ENCODE data around the gene JUND.
A peak's percentile ranks its signal among the peaks of the same experiment; 100 is the strongest.

Gene JUND

DNA sequence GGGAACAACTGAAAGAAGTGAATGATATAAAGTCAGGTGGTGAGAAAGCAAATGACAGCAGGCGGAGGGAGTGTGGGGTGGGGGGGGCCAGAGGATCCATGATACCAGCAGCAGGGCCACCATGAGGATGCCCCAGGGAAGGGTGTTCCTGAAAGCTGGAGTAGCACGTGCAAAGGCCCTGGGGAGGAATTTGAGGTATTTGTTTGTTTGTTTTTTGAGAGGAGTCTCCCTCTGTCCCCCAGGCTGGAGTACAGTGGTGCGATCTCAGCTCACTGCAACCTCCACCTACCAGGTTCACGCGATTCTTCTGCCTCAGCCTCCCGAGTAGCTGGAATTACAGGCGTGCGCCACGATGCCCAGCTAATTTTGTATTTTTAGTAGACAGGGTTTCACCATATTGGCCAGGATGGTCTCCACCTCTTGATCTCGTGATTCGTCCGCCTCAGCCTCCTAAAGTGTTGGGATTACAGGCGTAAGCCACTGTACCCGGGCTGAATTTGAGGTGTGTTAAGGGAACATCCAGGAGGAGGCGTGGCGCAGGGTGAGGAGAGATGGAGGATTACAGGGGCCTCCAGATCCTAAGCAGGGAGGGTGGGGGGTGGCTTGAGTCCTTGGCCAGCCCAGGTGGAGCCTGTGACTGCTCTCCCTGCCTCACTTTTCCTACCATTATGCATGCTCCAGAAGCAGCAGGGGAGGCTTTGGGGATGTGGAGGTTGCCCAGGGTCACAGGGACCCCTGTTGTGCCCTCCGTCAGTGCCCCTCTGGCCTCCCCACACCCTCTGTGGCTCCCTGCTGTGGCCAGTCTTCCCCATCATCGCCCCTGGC, 12.4 kb upstream of the JUND start:
- DNase-seq (ENCODE audit: low read depth, low spot score) = no peak
- Histone ChIP-seq H3K4me3 (ENCODE audit: insufficient read length, low read depth) (peak overlapping the region; percentile 17), H3K9ac (ENCODE audit: insufficient read length, low read depth) (peak overlapping the region; percentile 46), H3K36me3 (ENCODE audit: insufficient read depth, insufficient read length, low read length) (no peaks in the 10 kb centered on the region), H3K4me1 (ENCODE audit: insufficient read depth, insufficient read length) (peaks cover 20% of the 10 kb centered on the region), H3K9me3 (ENCODE audit: insufficient read depth, low read length) (no peaks in the 10 kb centered on the region), H3K27me3 (ENCODE audit: insufficient read depth, insufficient read length) (no peaks in the 10 kb centered on the region)
- TF ChIP-seq SUZ12 (IDR thresholded peaks at IDR 0.05; ENCODE audit: extremely low read depth, insufficient read depth, insufficient read length) (no peak), ZNF274 (IDR thresholded peaks at IDR 0.05; ENCODE audit: low read depth, low read length) (no peak), YY1 (IDR thresholded peaks at IDR 0.05; ENCODE audit: insufficient read depth, insufficient read length) (no peak)

DNA sequence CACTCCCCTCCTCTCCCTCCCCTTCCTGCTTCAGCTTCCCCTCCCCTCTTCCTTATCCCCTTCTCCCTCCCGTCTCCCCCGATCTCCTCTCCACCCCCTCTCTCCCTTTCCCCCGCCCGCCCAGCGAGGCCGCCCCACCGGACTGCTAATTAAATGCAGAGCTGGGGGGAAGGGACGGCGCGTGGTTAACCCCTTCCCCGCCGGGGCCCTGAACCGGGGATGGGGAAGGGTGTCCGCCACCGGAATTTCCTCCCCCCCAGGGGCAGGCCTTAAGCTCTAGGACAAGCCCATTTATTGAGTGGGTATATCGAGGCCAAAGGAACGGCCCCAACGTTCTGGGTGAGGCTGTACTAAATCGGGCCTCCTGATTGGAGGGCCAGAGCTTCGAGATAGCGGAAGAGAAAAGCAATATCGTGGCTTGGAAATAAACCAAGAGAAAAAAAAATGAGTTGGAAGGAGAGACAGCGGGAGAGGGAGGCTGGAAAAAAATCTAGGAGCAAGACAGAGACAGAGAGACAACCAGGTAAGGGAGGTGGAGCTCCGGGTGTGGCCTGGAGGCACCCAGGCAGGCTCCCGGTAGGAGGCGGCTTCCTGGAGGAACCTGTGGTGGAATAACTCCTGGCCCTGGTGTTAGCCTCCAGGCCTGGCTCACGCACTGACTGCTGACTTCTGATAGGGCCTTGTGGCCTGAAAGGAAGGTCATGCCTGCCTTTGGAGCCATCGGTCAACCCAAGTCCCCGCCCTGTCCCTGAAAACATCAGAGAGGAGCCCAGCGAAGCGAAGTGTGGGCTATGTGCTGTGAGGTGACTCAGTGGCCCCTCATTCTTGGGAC, 11.6 kb upstream of the JUND start:
- H3K27me3 ChIP-seq (ENCODE audit: insufficient read depth, insufficient read length) = no peaks in the 10 kb centered on the region
- no peak for TF ChIP-seq SUZ12 (IDR thresholded peaks at IDR 0.05; ENCODE audit: extremely low read depth, insufficient read depth, insufficient read length)
- TF ChIP-seq YY1 (IDR thresholded peaks at IDR 0.05; ENCODE audit: insufficient read depth, insufficient read length) = no peak
- no peak for TF ChIP-seq ZNF274 (IDR thresholded peaks at IDR 0.05; ENCODE audit: low read depth, low read length)
- no peaks in the 10 kb centered on the region for H3K9me3 ChIP-seq (ENCODE audit: insufficient read depth, low read length)
- H3K36me3 ChIP-seq (ENCODE audit: insufficient read depth, insufficient read length, low read length) = no peaks in the 10 kb centered on the region
- DNase-seq (ENCODE audit: low read depth, low spot score) = peak; percentile 91
- peak overlapping the region; percentile 81 for H3K4me3 ChIP-seq (ENCODE audit: insufficient read length, low read depth)
- H3K4me1 ChIP-seq (ENCODE audit: insufficient read depth, insufficient read length) = peaks cover 26% of the 10 kb centered on the region
- peak overlapping the region; percentile 92 for H3K9ac ChIP-seq (ENCODE audit: insufficient read length, low read depth)

DNA sequence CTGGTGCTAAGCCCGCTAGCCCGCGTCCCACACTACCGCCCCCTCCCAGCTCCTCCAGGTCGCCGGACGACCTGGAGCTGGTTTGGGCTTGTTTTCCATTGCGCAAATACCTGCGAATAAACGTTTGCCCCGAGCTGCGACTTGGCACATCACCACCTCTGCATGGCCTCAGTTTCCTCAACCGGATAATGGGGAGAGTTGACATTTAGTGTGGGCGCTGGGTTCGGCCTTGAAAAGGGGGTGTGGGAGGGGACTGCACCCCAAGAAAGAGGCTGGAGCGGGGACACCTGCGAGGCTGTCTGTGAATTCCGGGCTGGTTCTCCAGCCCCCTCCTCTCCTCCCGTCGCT, 11.0 kb upstream of the JUND start:
- DNase-seq (ENCODE audit: low read depth, low spot score) = no peak
- Histone ChIP-seq H3K36me3 (ENCODE audit: insufficient read depth, insufficient read length, low read length) (no peaks in the 10 kb centered on the region), H3K27me3 (ENCODE audit: insufficient read depth, insufficient read length) (no peaks in the 10 kb centered on the region), H3K4me1 (ENCODE audit: insufficient read depth, insufficient read length) (peaks cover 26% of the 10 kb centered on the region), H3K9me3 (ENCODE audit: insufficient read depth, low read length) (no peaks in the 10 kb centered on the region), H3K9ac (ENCODE audit: insufficient read length, low read depth) (peak overlapping the region; percentile 92), H3K4me3 (ENCODE audit: insufficient read length, low read depth) (peak overlapping the region; percentile 81)
- no peak for TF ChIP-seq SUZ12 (IDR thresholded peaks at IDR 0.05; ENCODE audit: extremely low read depth, insufficient read depth, insufficient read length)
- TF ChIP-seq ZNF274 (IDR thresholded peaks at IDR 0.05; ENCODE audit: low read depth, low read length) = no peak
- no peak for TF ChIP-seq YY1 (IDR thresholded peaks at IDR 0.05; ENCODE audit: insufficient read depth, insufficient read length)

DNA sequence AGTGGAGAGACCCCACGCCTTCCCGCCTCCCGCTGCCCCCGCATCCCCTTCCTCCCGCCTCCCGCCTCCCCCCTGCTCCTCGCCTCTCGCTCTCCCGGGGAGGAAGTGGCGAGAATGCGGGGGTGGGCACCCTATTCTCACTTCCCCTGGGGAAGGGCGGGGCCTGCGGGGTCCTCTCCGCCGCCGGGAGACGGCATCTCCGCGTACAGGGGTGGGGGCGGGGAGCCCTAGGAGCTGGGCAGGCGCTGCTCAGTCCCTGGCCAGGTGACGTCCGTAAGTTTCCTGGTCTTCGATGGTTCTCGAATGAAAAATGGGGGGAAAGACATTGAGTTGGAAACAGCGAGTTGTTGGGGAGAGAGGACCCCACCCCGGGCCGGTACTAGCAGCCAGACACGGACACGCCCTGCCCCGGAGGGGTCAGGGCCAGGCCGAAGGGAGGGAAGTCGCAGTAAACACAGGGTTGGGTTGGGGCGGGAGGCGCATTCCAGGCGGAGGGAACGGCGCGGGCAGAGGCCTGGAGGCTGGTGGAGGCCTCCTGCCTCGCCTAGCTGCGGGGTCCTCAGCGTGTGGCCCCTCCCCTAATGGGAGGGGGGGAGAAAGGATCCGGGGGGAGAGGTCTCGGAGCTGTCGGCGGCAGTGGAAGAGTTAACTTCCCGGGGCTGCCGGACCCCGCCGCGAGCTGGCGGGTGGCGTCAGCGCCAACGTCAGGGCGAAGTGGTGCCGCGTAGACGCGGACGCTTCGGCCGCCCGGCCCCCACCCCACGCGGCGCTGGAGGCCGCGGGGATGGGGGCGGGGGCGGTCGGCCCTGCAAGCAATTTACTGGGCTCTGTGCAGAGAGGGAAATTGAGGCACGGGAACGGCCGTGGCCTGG, 10.4 kb upstream of the JUND start:
- peaks cover 30% of the 10 kb centered on the region for H3K4me1 ChIP-seq (ENCODE audit: insufficient read depth, insufficient read length)

DNA sequence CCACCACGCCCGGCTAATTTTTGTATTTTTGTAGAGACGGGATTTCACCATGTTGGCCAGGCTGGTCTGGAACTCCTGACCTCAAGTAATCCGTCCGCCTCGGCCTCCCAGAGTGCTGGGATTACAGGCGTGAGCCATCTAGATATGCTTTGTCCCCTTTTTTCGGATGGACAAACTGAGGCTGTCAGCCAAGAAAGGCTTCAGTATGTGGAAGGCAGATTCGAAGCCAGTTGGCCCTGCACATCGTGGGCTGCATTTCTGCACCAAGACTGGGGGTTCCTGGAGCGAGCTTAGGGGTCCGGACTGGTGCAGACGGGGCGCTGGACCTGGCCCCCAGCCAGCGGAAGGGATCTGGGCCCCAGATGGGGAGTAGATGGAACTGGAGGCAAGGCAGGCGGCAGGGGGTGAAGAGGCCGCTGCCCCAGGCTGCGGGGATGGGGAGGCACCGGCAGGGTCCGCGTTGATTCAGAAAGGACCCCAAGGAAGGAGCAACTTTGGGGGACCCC, 9.7 kb upstream of the JUND start:
- peaks cover 32% of the 10 kb centered on the region for H3K4me1 ChIP-seq (ENCODE audit: insufficient read depth, insufficient read length)
- no peaks in the 10 kb centered on the region for H3K27me3 ChIP-seq (ENCODE audit: insufficient read depth, insufficient read length)
- DNase-seq (ENCODE audit: low read depth, low spot score) = no peak
- H3K9ac ChIP-seq (ENCODE audit: insufficient read length, low read depth) = peak overlapping the region; percentile 92
- peak overlapping the region; percentile 81 for H3K4me3 ChIP-seq (ENCODE audit: insufficient read length, low read depth)
- TF ChIP-seq ZNF274 (IDR thresholded peaks at IDR 0.05; ENCODE audit: low read depth, low read length) (no peak), SUZ12 (IDR thresholded peaks at IDR 0.05; ENCODE audit: extremely low read depth, insufficient read depth, insufficient read length) (no peak), YY1 (IDR thresholded peaks at IDR 0.05; ENCODE audit: insufficient read depth, insufficient read length) (no peak)
- H3K36me3 ChIP-seq (ENCODE audit: insufficient read depth, insufficient read length, low read length) = no peaks in the 10 kb centered on the region
- no peaks in the 10 kb centered on the region for H3K9me3 ChIP-seq (ENCODE audit: insufficient read depth, low read length)

More for the DNA sequence above, 10.4 kb upstream of the JUND start:
- H3K36me3 ChIP-seq (ENCODE audit: insufficient read depth, insufficient read length, low read length) = no peaks in the 10 kb centered on the region
- no peaks in the 10 kb centered on the region for H3K9me3 ChIP-seq (ENCODE audit: insufficient read depth, low read length)
- H3K27me3 ChIP-seq (ENCODE audit: insufficient read depth, insufficient read length) = no peaks in the 10 kb centered on the region
- peak overlapping the region; percentile 81 for H3K4me3 ChIP-seq (ENCODE audit: insufficient read length, low read depth)
- DNase-seq (ENCODE audit: low read depth, low spot score) = no peak
- TF ChIP-seq SUZ12 (IDR thresholded peaks at IDR 0.05; ENCODE audit: extremely low read depth, insufficient read depth, insufficient read length) (no peak), ZNF274 (IDR thresholded peaks at IDR 0.05; ENCODE audit: low read depth, low read length) (no peak), YY1 (IDR thresholded peaks at IDR 0.05; ENCODE audit: insufficient read depth, insufficient read length) (no peak)
- peak overlapping the region; percentile 92 for H3K9ac ChIP-seq (ENCODE audit: insufficient read length, low read depth)

DNA sequence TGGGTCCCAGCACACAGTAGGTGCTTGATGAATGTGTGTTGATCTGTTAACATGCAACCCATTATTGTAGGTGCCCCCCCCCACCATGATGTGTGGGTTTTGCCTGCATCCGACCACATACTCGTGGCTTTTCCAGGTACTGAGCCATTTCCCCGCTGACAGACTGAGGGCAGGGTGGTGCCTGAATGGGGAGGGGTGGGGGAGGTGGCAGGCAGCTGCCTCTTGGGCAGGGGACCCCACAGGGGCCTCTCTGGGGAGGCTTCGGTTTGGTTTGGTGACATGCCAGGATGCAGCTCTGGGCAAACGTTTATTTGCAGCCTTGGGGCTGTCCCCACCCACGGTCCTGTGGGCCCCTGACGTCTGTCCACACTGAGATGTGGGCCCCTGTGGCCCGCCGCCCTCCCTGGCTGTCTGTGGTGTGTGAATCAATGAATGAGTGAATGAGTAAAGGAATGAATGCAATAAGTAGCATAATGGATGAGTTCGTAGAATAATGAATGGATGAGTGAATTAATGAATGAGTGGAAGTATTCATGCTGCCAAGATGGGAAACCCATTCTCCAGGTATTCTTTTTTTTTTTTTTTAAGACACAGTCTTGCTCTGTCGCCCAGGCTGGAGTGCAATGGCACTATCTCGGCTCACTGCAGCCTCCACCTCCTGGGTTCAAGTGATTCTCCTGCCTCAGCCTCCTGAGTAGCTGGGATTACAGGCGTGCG, 9.0 kb upstream of the JUND start:
- peak overlapping the region; percentile 36 for H3K9ac ChIP-seq (ENCODE audit: insufficient read length, low read depth)
- TF ChIP-seq ZNF274 (IDR thresholded peaks at IDR 0.05; ENCODE audit: low read depth, low read length) (no peak), YY1 (IDR thresholded peaks at IDR 0.05; ENCODE audit: insufficient read depth, insufficient read length) (no peak), SUZ12 (IDR thresholded peaks at IDR 0.05; ENCODE audit: extremely low read depth, insufficient read depth, insufficient read length) (no peak)
- DNase-seq (ENCODE audit: low read depth, low spot score) = no peak
- H3K4me3 ChIP-seq (ENCODE audit: insufficient read length, low read depth) = no peak overlapping the region
- peaks cover 32% of the 10 kb centered on the region for H3K4me1 ChIP-seq (ENCODE audit: insufficient read depth, insufficient read length)
- H3K9me3 ChIP-seq (ENCODE audit: insufficient read depth, low read length) = no peaks in the 10 kb centered on the region
- no peaks in the 10 kb centered on the region for H3K36me3 ChIP-seq (ENCODE audit: insufficient read depth, insufficient read length, low read length)
- H3K27me3 ChIP-seq (ENCODE audit: insufficient read depth, insufficient read length) = no peaks in the 10 kb centered on the region

Measured in NT2/D1 (cell line).